ENCODE results near the gene PTPN1. TPM values are rescaled to one million over a fixed set of nuclear protein-coding genes. Genes with fewer than 3 reads are reported as not detected.
"Not testable (repeated sequence)": the region's sequence is repeated elsewhere in the genome, so short reads cannot be mapped to it uniquely, and the experiment has no call there.

PTPN1 gene
- total RNA-seq, 3 donors from 2014 or later (not counting 1 experiment from before 2014, with no cell fraction given): 52.9 to 64.5 (median 58.3) TPM

DNA sequence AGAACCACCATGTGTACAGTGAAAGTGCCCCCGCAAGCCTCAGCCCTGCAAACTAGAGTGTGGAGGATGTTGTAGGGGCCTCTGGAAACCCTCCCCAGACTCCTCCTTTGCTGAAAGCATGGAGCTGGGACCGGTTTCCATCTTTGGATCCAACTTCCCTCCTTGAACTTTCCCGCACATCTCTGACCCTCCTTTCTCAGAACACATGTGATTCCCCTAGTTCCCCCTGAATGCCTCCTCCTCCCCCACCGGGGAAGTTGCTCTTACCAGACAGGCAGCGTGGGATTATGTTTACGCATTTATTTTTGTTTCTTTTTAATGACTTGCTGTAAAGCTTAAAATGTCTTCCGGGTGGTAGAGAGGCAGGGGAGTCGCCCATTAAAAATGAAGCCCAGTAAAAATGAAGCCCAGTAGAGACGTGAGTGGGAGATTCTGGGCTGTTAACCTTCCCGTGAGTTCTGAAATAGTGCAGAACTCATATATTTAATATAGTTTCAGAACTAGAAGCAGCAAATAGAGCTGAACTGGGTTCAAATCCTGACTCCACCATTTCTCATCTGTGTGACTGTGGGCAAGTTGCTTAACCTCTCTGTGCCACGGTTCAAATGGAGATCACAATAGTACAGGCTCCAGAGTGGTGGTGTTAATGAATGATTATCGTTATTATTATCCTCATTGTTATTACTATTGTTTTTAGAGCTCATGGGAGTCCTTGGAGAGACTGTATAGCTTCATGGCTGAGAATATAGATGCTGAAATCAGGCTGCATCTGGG lies 8.0 kb upstream of the PTPN1 start:
- no peak overlapping the region for H3K4me3 ChIP-seq (ENCODE audit: low read length)
- H3K9me3 Mint-ChIP-seq: no peaks in the 10 kb centered on the region
- no peaks in the 10 kb centered on the region for H3K27me3 Mint-ChIP-seq (ENCODE audit: low read depth in 2 of 2)
- H3K27ac ChIP-seq (ENCODE audit: low read length): no peak overlapping the region
- TF ChIP-seq, protein P1, sequence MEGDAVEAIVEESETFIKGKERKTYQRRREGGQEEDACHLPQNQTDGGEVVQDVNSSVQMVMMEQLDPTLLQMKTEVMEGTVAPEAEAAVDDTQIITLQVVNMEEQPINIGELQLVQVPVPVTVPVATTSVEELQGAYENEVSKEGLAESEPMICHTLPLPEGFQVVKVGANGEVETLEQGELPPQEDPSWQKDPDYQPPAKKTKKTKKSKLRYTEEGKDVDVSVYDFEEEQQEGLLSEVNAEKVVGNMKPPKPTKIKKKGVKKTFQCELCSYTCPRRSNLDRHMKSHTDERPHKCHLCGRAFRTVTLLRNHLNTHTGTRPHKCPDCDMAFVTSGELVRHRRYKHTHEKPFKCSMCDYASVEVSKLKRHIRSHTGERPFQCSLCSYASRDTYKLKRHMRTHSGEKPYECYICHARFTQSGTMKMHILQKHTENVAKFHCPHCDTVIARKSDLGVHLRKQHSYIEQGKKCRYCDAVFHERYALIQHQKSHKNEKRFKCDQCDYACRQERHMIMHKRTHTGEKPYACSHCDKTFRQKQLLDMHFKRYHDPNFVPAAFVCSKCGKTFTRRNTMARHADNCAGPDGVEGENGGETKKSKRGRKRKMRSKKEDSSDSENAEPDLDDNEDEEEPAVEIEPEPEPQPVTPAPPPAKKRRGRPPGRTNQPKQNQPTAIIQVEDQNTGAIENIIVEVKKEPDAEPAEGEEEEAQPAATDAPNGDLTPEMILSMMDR (IDR thresholded peaks at IDR 0.05): no peak
- H3K4me1 Mint-ChIP-seq: peaks cover 0 to 7% of the 10 kb centered on the region in 2 donors
- WGBS (ENCODE audit: insufficient coverage): 86% methylated on average over 8 of the region's 12 CpGs
- ATAC-seq: no peak
- H3K4me1 ChIP-seq (ENCODE audit: control insufficient read depth, insufficient read depth, low read length): no peaks in the 10 kb centered on the region
- no peak for DNase-seq
- H3K4me3 Mint-ChIP-seq: no peak overlapping the region
- H3K36me3 ChIP-seq (ENCODE audit: control insufficient read depth, insufficient read depth, low read length): no peaks in the 10 kb centered on the region
- H3K27me3 ChIP-seq (ENCODE audit: control insufficient read depth, insufficient read depth, low read length): no peaks in the 10 kb centered on the region
- H3K36me3 Mint-ChIP-seq: no peaks in the 10 kb centered on the region
- H3K9me3 ChIP-seq (ENCODE audit: control insufficient read depth, insufficient read depth, low read length): no peaks in the 10 kb centered on the region
- no peak overlapping the region for H3K27ac Mint-ChIP-seq
- intact Hi-C loops (cut with micrococcal nuclease): no loop called here

DNA sequence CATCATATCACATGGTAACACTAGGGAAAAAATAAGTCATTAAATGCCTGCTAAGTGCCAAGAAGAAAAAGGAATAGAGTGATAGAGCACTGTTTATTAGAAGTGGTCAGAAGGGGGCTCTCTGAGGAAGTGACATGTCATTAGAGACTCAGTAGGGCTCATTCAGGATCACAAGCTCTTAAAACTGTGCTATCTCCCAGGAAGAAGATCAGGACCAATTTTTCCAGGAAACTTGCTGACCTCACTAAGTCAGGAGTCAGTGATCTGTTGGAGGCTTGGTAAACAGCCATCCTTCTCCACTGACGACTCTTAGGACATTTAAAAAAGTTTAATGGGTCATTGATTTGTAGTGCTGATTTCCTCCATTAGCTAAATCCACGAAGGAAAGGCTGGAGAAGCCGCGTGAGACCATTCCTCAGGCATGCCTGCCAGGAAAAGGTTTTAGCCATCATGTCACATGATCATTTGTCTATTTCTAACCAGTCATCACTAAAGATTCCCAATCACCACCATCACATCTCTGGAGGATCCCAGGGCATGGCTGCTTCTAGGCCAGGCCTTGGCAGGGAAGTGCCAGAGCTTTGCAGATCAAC lies 5.9 kb upstream of the PTPN1 start:
- Mint-ChIP-seq H3K36me3 (no peaks in the 10 kb centered on the region), H3K4me1 (peaks cover 0 to 7% of the 10 kb centered on the region in 2 donors), H3K27ac (no peak overlapping the region), H3K9me3 (no peaks in the 10 kb centered on the region), H3K27me3 (ENCODE audit: low read depth in 2 of 2) (no peaks in the 10 kb centered on the region), H3K4me3 (no peak overlapping the region)
- intact Hi-C loops (cut with micrococcal nuclease): no loop called here
- H3K27ac ChIP-seq (ENCODE audit: low read length): no peak overlapping the region
- H3K4me3 ChIP-seq (ENCODE audit: low read length): no peak overlapping the region
- H3K36me3 ChIP-seq (ENCODE audit: control insufficient read depth, insufficient read depth, low read length): no peaks in the 10 kb centered on the region
- TF ChIP-seq, protein P1 (IDR thresholded peaks at IDR 0.05): no peak
- peaks cover 1% of the 10 kb centered on the region for H3K4me1 ChIP-seq (ENCODE audit: control insufficient read depth, insufficient read depth, low read length)
- WGBS (ENCODE audit: insufficient coverage): 82% methylated on average over 4 of the region's 4 CpGs
- ATAC-seq: peak in 2 of 3 donors; percentile 35 to 57
- no peaks in the 10 kb centered on the region for H3K9me3 ChIP-seq (ENCODE audit: control insufficient read depth, insufficient read depth, low read length)
- peak in 1 of 2 donors; percentile 50 for DNase-seq
- H3K27me3 ChIP-seq (ENCODE audit: control insufficient read depth, insufficient read depth, low read length): no peaks in the 10 kb centered on the region

DNA sequence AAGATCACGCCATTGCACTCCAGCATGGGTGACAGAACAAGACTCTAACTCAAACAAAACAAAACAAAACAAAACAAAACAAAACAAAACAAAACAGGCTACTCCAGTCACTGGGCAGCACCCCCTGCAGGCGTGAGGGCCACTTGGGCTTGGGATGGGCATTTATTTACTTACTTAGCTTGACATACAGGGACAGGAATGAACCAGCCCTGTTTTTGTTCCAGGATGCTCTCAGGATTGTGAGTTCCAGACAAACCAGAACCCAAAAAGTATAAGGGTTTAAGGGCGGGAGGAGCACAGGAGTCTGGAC lies 4.0 kb upstream of the PTPN1 start:
- DNase-seq: no peak
- intact Hi-C loops (cut with micrococcal nuclease): no loop called here
- H3K27me3 ChIP-seq (ENCODE audit: control insufficient read depth, insufficient read depth, low read length): no peaks in the 10 kb centered on the region
- H3K36me3 ChIP-seq (ENCODE audit: control insufficient read depth, insufficient read depth, low read length): no peaks in the 10 kb centered on the region
- Mint-ChIP-seq H3K9me3 (no peaks in the 10 kb centered on the region), H3K36me3 (no peaks in the 10 kb centered on the region), H3K27me3 (ENCODE audit: low read depth in 2 of 2) (no peaks in the 10 kb centered on the region), H3K4me1 (peaks cover 5 to 11% of the 10 kb centered on the region in 2 donors), H3K4me3 (no peak overlapping the region), H3K27ac (no peak overlapping the region)
- TF ChIP-seq, protein P1 (IDR thresholded peaks at IDR 0.05): no peak
- no peak overlapping the region for H3K27ac ChIP-seq (ENCODE audit: low read length)
- peaks cover 14% of the 10 kb centered on the region for H3K4me1 ChIP-seq (ENCODE audit: control insufficient read depth, insufficient read depth, low read length)
- no peak overlapping the region for H3K4me3 ChIP-seq (ENCODE audit: low read length)
- ATAC-seq: no peak
- no peaks in the 10 kb centered on the region for H3K9me3 ChIP-seq (ENCODE audit: control insufficient read depth, insufficient read depth, low read length)
- 94% methylated on average over 3 of the region's 3 CpGs for WGBS (ENCODE audit: insufficient coverage)

DNA sequence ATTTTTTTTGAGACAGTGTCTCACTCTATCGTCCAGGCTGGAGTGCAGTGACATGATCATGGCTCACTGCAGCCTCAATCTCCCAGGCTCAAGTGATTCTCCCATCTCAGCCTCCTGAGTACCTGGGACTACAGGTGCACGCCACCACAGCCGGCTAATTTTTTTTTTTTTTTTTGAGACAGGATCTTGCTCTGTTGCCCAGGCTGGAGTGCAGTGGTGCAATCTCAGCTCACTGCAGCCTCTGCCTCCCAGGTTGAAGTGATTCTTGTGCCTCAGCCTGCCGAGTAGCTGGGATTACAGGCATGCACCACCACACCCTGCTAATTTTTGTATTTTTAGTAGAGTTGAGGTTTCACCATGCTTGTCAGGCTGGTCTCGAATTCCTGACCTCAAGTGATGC lies 2.4 kb upstream of the PTPN1 start:
- intact Hi-C loops (cut with micrococcal nuclease); DNase-seq; H3K4me3 Mint-ChIP-seq; H3K27me3 ChIP-seq (ENCODE audit: control insufficient read depth, insufficient read depth, low read length); H3K27ac Mint-ChIP-seq; H3K9me3 Mint-ChIP-seq; H3K4me3 ChIP-seq (ENCODE audit: low read length); H3K27me3 Mint-ChIP-seq (ENCODE audit: low read depth in 2 of 2); H3K36me3 Mint-ChIP-seq; H3K36me3 ChIP-seq (ENCODE audit: control insufficient read depth, insufficient read depth, low read length); H3K9me3 ChIP-seq (ENCODE audit: control insufficient read depth, insufficient read depth, low read length); ATAC-seq; H3K27ac ChIP-seq (ENCODE audit: low read length): not testable (repeated sequence)
- H3K4me1 Mint-ChIP-seq: peaks cover 20 to 25% of the 10 kb centered on the region in 2 donors
- 93% methylated on average over 5 of the region's 5 CpGs for WGBS (ENCODE audit: insufficient coverage)
- H3K4me1 ChIP-seq (ENCODE audit: control insufficient read depth, insufficient read depth, low read length): peaks cover 16% of the 10 kb centered on the region

Data from natural killer cell (primary cell).